Stomach (tissue), 9 donors: ENCODE data around the gene EPB41L3. TPM values are rescaled to one million over a fixed set of nuclear protein-coding genes. Genes with fewer than 3 reads are reported as not detected.

Source experiments
- DNase-seq, 2 donors: peaks; one replicate each; pipeline versions ENCODE4 v3.0.0 to v3.0.0-alpha.2; 2013 to 2019
- H3K27ac ChIP-seq, 5 donors: fragments of 200-600 bp in 4 of 5; sonication (generic) in 4 of 5; one replicate each; pipeline ENCODE4 v1.5.1; 2013 to 2019; ENCODE audit warnings: mild to moderate bottlenecking in 1 of 5, moderate library complexity in 1 of 5
- H3K27me3 ChIP-seq, 3 donors: fragments of 200-600 bp; sonication (generic); one replicate each; pipeline ENCODE4 v1.5.1; 2017 to 2019; ENCODE audit warnings: mixed run types in 1 of 3
- H3K36me3 ChIP-seq, 4 donors: fragments of 200-600 bp; sonication (generic); 1 replicate in 3 of 4; 2 replicates in 1 of 4; pipeline ENCODE4 v1.5.1; 2016 to 2019
- H3K4me1 ChIP-seq, 4 donors: fragments of 200-600 bp; sonication (generic); one replicate each; pipeline ENCODE4 v1.5.1; 2016 to 2019
- H3K4me3 ChIP-seq, 4 donors: fragments of 200-600 bp; sonication (generic) in 3 of 4; one replicate each; pipeline ENCODE4 v1.5.1; 2016 to 2019; ENCODE audit warnings: mild to moderate bottlenecking in 1 of 4
- H3K9me3 ChIP-seq, 4 donors: fragments of 200-600 bp; sonication (generic); one replicate each; pipeline ENCODE4 v1.5.1; 2016 to 2019
- CTCF ChIP-seq, 7 experiments: fragments of 450-650 bp in 4 of 7; fragments of 200-600 bp in 3 of 7; sonication (generic) in 3 of 7; IDR thresholded peaks; one replicate each; pipeline ENCODE4 v1.5.1; 2016 to 2019; ENCODE audit warnings: antibody characterized with exemption in 7 of 7, control low read depth in 2 of 7, mild to moderate bottlenecking in 1 of 7
- EP300 ChIP-seq: sonication (generic); formaldehyde crosslinking; IDR thresholded peaks from one replicate; pipeline ENCODE4 v1.6.1; 2017; ENCODE audit warnings: antibody characterized with exemption
- POLR2A ChIP-seq, 4 donors: fragments of 450-650 bp; IDR thresholded peaks; one replicate each; pipeline ENCODE4 v1.6.1; 2016; ENCODE audit warnings: antibody characterized with exemption in 4 of 4, control low read depth in 2 of 4, mild to moderate bottlenecking in 1 of 4, moderate library complexity in 1 of 4
- POLR2AphosphoS5 ChIP-seq, 3 donors: sonication (generic); formaldehyde crosslinking; IDR thresholded peaks; one replicate each; pipeline ENCODE4 v1.6.1; 2016; ENCODE audit warnings: antibody characterized with exemption in 3 of 3
- WGBS, 5 donors: extraction: QIAGEN DNeasy Blood & Tissue Kit in 3 of 5; methylation state at CpG; one replicate each; pipeline versions ENCODE4 v1.1.5 to v1.1.7; 2013 to 2018; 5-methylcytosine and 5-hydroxymethylcytosine counted together
- intact Hi-C: fragments of 100-400 bp; cut with DNase I; formaldehyde crosslinking; loops from one replicate; pipeline ENCODE4 v1.15.1; 2023; ENCODE audit warnings: low total_unique reads
- polyA plus RNA-seq, 3 donors: library from polyadenylated mRNA; stranded (reverse); fragments of 200-250 nt; gene quantifications; one replicate each; pipeline ENCODE4 v1.2.3, GENCODE V29; 2013
- total RNA-seq, 5 donors: library from RNA; depleted of rRNA; stranded (reverse); fragments of >200 nt; gene quantifications; one replicate each; pipeline versions ENCODE4 v1.1.0 to v1.2.3, GENCODE V29; 2014 to 2016
- donor health status: healthy with polysubstance abuse.
- donor health status: Bipolar disorder and iron deficiency.
- donor health status: healthy.

EPB41L3 gene
- total and polyA plus RNA-seq, 8 donors, result 3.5 to 120 (median 11.9) TPM

- 92 to 96% (median 92%) methylated on average over 2 of the region's 2 CpGs for WGBS, 5 donors
- TF ChIP-seq POLR2AphosphoS5 (IDR thresholded peaks at IDR 0.05), result no peak
- no peak for TF ChIP-seq EP300
- no peak for TF ChIP-seq CTCF (IDR thresholded peaks at IDR 0.05)
- no peak for TF ChIP-seq POLR2A (IDR thresholded peaks at IDR 0.05)
These were observed 124.8 kb downstream of the EPB41L3 start for GRCh38 chr18:5419030-5419429.

GRCh38 chr18:5417342-5417741 lies 126.5 kb downstream of the EPB41L3 start:
- WGBS, 5 donors, result 54 to 57% (median 55%) methylated on average over 8 of the region's 8 CpGs
- no peak for TF ChIP-seq CTCF (IDR thresholded peaks at IDR 0.05)
- no peak for TF ChIP-seq POLR2A (IDR thresholded peaks at IDR 0.05)
- Histone ChIP-seq H3K27me3 (no peaks in the 10 kb centered on the region), H3K36me3 (no peaks in the 10 kb centered on the region), H3K4me1 (no peaks in the 10 kb centered on the region), H3K27ac (no peak overlapping the region), H3K9me3 (no peaks in the 10 kb centered on the region), H3K4me3 (no peak overlapping the region)
- peak in 1 of 2 donors; percentile 72 for DNase-seq
- intact Hi-C loops, result no loop called here

More at GRCh38 chr18:5419030-5419429, 124.8 kb downstream of the EPB41L3 start:
- H3K36me3 ChIP-seq, result peaks cover 0 to 8% (median 0%) of the 10 kb centered on the region in 4 donors
- no peak for DNase-seq
- H3K4me3 ChIP-seq, result no peak overlapping the region
- no peaks in the 10 kb centered on the region for H3K27me3 ChIP-seq
- H3K9me3 ChIP-seq, result no peaks in the 10 kb centered on the region
- intact Hi-C loops, result no loop called here
- no peaks in the 10 kb centered on the region for H3K4me1 ChIP-seq
- H3K27ac ChIP-seq, result no peak overlapping the region

GRCh38 chr18:5416112-5416511 lies 127.7 kb downstream of the EPB41L3 start:
- WGBS, 5 donors, result 76 to 94% (median 84%) methylated on average over 3 of the region's 3 CpGs
- H3K36me3 ChIP-seq, result no peaks in the 10 kb centered on the region
- H3K4me3 ChIP-seq, result no peak overlapping the region
- no peaks in the 10 kb centered on the region for H3K4me1 ChIP-seq
- TF ChIP-seq POLR2AphosphoS5 (IDR thresholded peaks at IDR 0.05) (no peak), POLR2A (IDR thresholded peaks at IDR 0.05) (no peak), EP300 (no peak), CTCF (IDR thresholded peaks at IDR 0.05) (no peak)
- H3K27ac ChIP-seq, result no peak overlapping the region
- H3K9me3 ChIP-seq, result no peaks in the 10 kb centered on the region
- H3K27me3 ChIP-seq, result no peaks in the 10 kb centered on the region
- intact Hi-C loops, result no loop called here
- DNase-seq, result no peak

GRCh38 chr18:5415665-5416064 lies 128.1 kb downstream of the EPB41L3 start:
- H3K4me1 ChIP-seq, result no peaks in the 10 kb centered on the region
- no peak overlapping the region for H3K4me3 ChIP-seq
- WGBS, 5 donors, result 93 to 97% (median 95%) methylated on average over 12 of the region's 12 CpGs
- no peak overlapping the region for H3K27ac ChIP-seq
- no peak for TF ChIP-seq POLR2A (IDR thresholded peaks at IDR 0.05)
- no peak for TF ChIP-seq POLR2AphosphoS5 (IDR thresholded peaks at IDR 0.05)
- no peak for TF ChIP-seq EP300
- no peak for TF ChIP-seq CTCF (IDR thresholded peaks at IDR 0.05)
- intact Hi-C loops, result no loop called here
- no peaks in the 10 kb centered on the region for H3K9me3 ChIP-seq
- DNase-seq, result no peak
- no peaks in the 10 kb centered on the region for H3K27me3 ChIP-seq
- no peaks in the 10 kb centered on the region for H3K36me3 ChIP-seq
